ENCODE data around the gene NDOR1.

Gene NDOR1

DNA sequence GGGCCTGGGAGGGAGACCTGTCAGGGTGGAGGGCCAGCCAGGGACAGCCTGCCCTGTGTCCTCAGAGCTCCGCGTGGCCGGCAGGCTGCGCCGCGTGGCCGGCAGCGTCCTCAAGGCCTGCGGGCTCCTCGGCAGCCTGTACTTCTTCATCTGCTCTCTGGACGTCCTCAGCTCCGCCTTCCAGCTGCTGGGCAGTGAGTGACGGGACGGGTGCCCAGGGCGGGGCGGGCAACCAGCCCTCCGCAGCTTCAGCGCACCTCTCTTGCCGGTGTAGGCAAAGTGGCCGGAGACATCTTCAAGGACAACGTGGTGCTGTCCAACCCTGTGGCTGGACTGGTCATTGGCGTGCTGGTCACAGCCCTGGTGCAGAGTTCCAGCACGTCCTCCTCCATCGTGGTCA lies 27.0 kb downstream of the NDOR1 start:
- Histone ChIP-seq H3K36me3 (ENCODE audit: low read length) (no peaks in the 10 kb centered on the region), H3K9ac (ENCODE audit: low read length) (no peak overlapping the region), H3K4me3 (ENCODE audit: insufficient read depth, low read length, poor library complexity, severe bottlenecking) (no peak overlapping the region), H2AFZ (ENCODE audit: low read depth, low read length, severe bottlenecking) (no peak overlapping the region), H3K79me2 (ENCODE audit: insufficient read depth, low read length) (no peaks in the 10 kb centered on the region), H3K27me3 (ENCODE audit: low read length) (no peaks in the 10 kb centered on the region), H3K9me3 (ENCODE audit: insufficient read depth, low read length) (no peaks in the 10 kb centered on the region), H3K27ac (ENCODE audit: low read depth, low read length) (no peak overlapping the region), H4K20me1 (ENCODE audit: low read depth, low read length) (no peaks in the 10 kb centered on the region), H3F3A (ENCODE audit: insufficient read depth) (no peaks in the 10 kb centered on the region), H3K9me2 (replicated peaks; ENCODE audit: insufficient read depth, low read length) (no peaks in the 10 kb centered on the region), H3K4me2 (ENCODE audit: low read depth, low read length, poor library complexity, severe bottlenecking) (no peak overlapping the region)
- TF ChIP-seq, protein P1, sequence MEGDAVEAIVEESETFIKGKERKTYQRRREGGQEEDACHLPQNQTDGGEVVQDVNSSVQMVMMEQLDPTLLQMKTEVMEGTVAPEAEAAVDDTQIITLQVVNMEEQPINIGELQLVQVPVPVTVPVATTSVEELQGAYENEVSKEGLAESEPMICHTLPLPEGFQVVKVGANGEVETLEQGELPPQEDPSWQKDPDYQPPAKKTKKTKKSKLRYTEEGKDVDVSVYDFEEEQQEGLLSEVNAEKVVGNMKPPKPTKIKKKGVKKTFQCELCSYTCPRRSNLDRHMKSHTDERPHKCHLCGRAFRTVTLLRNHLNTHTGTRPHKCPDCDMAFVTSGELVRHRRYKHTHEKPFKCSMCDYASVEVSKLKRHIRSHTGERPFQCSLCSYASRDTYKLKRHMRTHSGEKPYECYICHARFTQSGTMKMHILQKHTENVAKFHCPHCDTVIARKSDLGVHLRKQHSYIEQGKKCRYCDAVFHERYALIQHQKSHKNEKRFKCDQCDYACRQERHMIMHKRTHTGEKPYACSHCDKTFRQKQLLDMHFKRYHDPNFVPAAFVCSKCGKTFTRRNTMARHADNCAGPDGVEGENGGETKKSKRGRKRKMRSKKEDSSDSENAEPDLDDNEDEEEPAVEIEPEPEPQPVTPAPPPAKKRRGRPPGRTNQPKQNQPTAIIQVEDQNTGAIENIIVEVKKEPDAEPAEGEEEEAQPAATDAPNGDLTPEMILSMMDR (IDR thresholded peaks at IDR 0.05; ENCODE audit: insufficient read depth, low read length, poor library complexity, severe bottlenecking), result no peak
- no peak for TF ChIP-seq EZH2phosphoT487 (conservative IDR thresholded peaks at IDR 0.05; ENCODE audit: low read length)

DNA sequence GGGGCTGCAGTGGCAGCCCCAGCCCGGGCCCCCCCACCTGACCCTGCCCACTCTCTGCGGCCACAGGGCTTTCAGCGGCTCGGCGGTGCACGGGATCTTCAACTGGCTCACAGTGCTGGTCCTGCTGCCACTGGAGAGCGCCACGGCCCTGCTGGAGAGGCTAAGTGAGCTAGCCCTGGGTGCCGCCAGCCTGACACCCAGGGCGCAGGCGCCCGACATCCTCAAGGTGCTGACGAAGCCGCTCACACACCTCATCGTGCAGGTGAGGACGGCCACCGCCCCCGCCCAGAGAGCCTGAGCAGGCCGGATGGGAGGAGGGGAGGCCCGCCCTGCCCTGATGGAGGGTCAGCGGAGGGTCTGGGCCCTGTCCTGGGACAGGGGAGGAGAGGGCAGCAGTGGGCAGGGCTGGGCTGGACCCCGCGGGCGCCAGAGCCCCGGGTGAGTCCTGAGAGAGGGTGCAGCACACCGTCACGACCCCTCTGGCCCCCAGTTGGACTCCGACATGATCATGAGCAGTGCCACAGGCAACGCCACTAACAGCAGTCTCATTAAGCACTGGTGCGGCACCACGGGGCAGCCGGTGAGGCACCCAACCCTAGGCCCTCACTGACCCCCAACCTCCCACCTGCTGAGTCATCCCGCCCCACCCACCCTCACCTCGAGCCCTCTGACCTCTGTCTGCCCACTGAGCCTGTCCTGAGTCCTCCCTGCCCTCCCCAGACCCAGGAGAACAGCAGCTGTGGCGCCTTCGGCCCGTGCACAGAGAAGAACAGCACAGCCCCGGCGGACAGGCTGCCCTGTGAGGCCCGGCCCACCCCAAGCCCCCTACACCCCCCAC lies 27.9 kb downstream of the NDOR1 start:
- Histone ChIP-seq H3K9ac (ENCODE audit: low read length) (no peak overlapping the region), H3K9me2 (replicated peaks; ENCODE audit: insufficient read depth, low read length) (no peaks in the 10 kb centered on the region), H3K79me2 (ENCODE audit: insufficient read depth, low read length) (no peaks in the 10 kb centered on the region), H2AFZ (ENCODE audit: low read depth, low read length, severe bottlenecking) (no peak overlapping the region), H3K27ac (ENCODE audit: low read depth, low read length) (no peak overlapping the region), H3F3A (ENCODE audit: insufficient read depth) (no peaks in the 10 kb centered on the region), H3K27me3 (ENCODE audit: low read length) (no peaks in the 10 kb centered on the region), H3K4me3 (ENCODE audit: insufficient read depth, low read length, poor library complexity, severe bottlenecking) (no peak overlapping the region), H3K9me3 (ENCODE audit: insufficient read depth, low read length) (no peaks in the 10 kb centered on the region), H3K36me3 (ENCODE audit: low read length) (no peaks in the 10 kb centered on the region), H3K4me2 (ENCODE audit: low read depth, low read length, poor library complexity, severe bottlenecking) (no peak overlapping the region), H4K20me1 (ENCODE audit: low read depth, low read length) (no peaks in the 10 kb centered on the region)
- TF ChIP-seq EZH2phosphoT487 (conservative IDR thresholded peaks at IDR 0.05; ENCODE audit: low read length), result no peak
- TF ChIP-seq, protein P1 (IDR thresholded peaks at IDR 0.05; ENCODE audit: insufficient read depth, low read length, poor library complexity, severe bottlenecking), result no peak

DNA sequence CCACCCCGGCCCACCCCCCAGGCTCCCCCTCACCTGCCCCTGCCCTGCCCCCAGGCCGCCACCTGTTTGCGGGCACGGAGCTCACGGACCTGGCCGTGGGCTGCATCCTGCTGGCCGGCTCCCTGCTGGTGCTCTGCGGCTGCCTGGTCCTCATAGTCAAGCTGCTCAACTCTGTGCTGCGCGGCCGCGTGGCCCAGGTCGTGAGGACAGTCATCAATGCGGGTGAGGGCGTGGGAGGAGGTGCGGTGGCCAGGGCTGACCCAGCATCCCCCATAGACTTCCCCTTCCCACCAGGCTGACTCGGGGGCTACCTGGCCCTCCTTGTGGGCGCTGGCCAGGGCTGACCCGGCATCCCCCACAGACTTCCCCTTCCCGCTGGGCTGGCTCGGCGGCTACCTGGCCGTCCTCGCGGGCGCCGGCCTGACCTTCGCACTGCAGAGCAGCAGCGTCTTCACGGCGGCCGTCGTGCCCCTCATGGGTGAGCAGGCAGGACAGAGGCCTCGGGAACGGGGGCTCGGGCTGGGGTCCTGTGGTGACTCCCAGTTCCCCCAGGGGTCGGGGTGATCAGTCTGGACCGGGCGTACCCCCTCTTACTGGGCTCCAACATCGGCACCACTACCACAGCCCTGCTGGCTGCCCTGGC lies 28.7 kb downstream of the NDOR1 start:
- no peaks in the 10 kb centered on the region for H3K79me2 ChIP-seq (ENCODE audit: insufficient read depth, low read length)
- H3K27ac ChIP-seq (ENCODE audit: low read depth, low read length), result no peak overlapping the region
- no peak overlapping the region for H3K9ac ChIP-seq (ENCODE audit: low read length)
- H3K27me3 ChIP-seq (ENCODE audit: low read length), result no peaks in the 10 kb centered on the region
- no peaks in the 10 kb centered on the region for H3F3A ChIP-seq (ENCODE audit: insufficient read depth)
- no peaks in the 10 kb centered on the region for H3K9me2 ChIP-seq (replicated peaks; ENCODE audit: insufficient read depth, low read length)
- no peaks in the 10 kb centered on the region for H4K20me1 ChIP-seq (ENCODE audit: low read depth, low read length)
- no peak overlapping the region for H3K4me3 ChIP-seq (ENCODE audit: insufficient read depth, low read length, poor library complexity, severe bottlenecking)
- H3K36me3 ChIP-seq (ENCODE audit: low read length), result no peaks in the 10 kb centered on the region
- TF ChIP-seq, protein P1 (IDR thresholded peaks at IDR 0.05; ENCODE audit: insufficient read depth, low read length, poor library complexity, severe bottlenecking), result no peak
- no peak for TF ChIP-seq EZH2phosphoT487 (conservative IDR thresholded peaks at IDR 0.05; ENCODE audit: low read length)
- no peak overlapping the region for H3K4me2 ChIP-seq (ENCODE audit: low read depth, low read length, poor library complexity, severe bottlenecking)
- H3K9me3 ChIP-seq (ENCODE audit: insufficient read depth, low read length), result no peaks in the 10 kb centered on the region
- no peak overlapping the region for H2AFZ ChIP-seq (ENCODE audit: low read depth, low read length, severe bottlenecking)

Measured in SU-DHL-6 (cell line).